SK-N-SH (cell line): ENCODE data around the gene GRIN2A.

Source experiments
- POLR2AphosphoS5 ChIP-seq: IDR thresholded peaks from 2 replicates; pipeline ENCODE4 v1.6.1; 2012; ENCODE audit warnings: low read depth, low read length
- TEAD4 ChIP-seq: IDR thresholded peaks from 2 replicates; pipeline ENCODE4 v1.4.0; 2012; ENCODE audit warnings: mild to moderate bottlenecking, borderline replicate concordance; ENCODE audit not compliant: insufficient read depth
- ZBTB33 ChIP-seq: IDR thresholded peaks from 2 replicates; pipeline ENCODE4 v1.4.0; 2012; ENCODE audit warnings: low read depth, borderline replicate concordance

- TF ChIP-seq POLR2AphosphoS5 (no peak), TEAD4 (no peak), ZBTB33 (no peak)
Measured at GRCh38 chr16:10045291-10045775, 136.9 kb downstream of the GRIN2A start.
